ENCODE results near the gene ADGRD1.

Gene ADGRD1

DNA sequence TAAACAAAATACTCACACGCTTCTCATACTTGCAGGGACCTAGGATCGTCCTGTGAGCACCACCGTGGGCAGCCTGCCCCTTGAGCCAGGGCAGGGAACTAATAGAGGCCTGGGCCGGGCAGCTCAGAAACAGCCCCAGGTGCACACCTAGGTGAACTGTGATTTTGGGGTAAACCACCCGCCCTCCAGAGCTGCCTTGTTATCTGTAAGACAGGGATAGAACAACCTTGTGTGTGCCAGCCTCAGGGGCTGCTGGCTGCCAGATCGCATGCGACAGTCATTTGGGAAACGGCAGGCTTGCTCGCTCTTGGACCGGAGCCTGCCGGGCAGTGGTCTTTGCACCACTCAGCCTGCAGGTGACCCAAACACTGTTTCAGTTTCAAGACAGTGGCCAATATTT, 86.8 kb downstream of the ADGRD1 start:
- no peak for DNase-seq

DNA sequence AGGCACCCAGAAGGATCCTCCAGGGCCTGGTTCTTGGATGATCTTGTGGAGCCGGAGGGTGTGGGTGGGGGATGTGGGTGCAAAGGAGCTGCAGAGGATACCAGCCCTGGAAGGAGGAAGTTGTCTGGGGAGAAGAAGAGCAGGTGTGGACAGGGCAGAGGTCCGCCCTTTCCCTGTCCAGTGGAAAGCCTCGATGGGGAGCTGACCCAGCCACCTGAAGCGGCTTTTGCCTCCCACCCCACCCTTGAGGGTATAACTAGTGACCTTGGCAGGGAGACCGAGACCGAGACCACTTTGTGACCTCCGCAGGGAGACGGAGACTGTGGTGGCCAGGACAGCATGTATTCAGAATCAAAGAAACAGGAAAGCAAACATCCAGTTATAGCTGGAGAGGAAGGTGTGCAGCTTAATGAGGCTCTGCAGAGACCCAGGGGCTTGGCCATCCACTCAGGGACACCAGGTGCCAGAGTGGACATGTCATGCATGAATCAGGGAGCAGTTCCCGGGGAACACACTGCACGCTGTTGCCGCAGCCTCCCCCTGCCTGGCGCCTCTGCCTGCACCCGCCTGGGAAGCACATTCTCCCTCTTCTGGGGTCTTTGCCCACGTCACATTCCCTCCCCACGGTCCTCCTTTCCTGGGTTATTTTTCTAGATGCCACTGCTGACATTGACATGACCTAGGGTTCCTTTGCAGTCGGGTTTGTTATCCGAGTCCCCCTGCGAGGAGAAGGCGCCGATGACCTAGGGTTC, 87.7 kb downstream of the ADGRD1 start:
- no peak for DNase-seq

DNA sequence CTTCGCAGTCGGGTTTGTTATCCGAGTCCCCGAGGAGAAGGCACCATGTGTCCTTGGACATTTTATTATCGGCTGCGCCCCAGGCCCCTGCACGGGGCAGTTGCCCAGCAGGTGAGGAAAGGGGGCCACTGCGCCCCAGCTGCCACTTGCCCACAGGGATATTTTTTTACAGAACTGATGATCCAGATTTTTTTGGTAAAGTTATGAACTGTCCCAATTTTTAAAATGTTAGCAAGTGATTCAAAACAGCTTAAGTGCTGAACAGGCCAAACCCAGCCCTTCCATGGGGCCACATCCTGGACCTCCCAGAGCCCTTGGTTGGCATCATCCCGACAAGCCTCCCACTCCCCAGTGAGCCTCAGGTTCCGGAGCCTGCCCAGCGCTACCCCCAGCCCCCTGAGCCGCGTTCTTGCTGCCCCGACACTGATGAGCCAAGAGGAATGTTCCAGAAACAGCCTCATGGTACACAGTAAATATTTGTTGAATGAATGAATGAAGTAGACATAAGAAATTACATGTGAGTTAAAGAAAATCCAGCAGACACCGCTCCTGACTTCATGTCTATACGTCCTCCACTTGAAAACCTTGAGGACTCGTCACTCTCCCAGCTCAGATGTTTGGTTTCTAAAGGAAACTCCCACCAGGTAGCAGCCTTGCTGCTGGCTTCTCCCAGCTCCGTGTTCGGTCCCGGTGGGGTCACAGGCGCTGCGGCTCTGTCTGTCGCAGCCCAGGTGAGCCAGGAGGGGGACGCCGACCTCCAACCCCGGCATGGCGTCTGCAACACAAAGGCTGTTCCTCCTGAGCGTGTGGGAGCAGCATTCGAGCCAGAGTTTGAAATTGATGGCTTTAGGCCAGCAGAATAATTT, 88.5 kb downstream of the ADGRD1 start:
- DNase-seq = no peak

DNA sequence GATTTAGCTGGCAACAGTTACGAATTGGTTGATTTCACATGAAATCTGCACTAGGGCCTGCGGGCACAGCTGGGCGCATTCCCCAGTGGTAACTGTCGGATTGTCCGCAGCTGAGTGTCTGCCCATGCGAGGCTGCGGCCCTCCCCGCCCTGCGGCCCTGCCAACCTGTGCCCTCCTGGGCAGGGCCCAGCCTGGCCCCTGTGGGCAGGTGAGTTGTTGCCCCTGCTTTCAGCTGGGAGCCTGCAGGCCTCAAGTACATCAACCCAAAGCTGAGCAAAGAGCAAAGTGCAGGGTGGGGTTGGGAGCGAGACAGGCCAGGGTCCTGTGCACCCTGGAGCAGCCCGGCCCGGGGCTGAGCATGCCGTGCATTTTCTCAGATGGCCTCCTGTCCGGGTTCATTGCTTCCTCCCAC, 89.1 kb downstream of the ADGRD1 start:
- DNase-seq = no peak

DNA sequence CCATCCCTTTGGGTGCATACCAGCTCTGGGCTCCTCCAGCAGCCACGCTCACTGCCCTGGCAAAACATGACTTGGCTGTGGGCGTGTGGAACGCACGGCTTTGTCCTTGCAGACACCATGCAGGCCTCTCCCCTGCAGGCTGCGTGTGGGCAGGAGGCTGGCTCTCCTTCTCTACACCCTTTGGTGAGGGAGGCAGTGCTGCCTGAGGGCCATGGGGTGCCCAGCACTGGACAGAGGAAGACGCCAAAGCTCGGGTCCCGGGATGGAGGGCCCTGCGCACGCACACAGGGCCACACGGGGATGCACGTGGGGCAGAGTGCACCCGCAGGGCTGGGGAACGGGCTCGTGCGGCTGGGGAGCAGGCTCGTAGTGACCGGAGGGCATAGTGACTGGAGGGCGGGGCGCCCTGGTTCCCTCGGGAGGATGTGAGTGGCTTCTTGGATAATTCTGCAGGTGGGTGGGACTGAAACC, 89.7 kb downstream of the ADGRD1 start:
- no peak for DNase-seq

DNA sequence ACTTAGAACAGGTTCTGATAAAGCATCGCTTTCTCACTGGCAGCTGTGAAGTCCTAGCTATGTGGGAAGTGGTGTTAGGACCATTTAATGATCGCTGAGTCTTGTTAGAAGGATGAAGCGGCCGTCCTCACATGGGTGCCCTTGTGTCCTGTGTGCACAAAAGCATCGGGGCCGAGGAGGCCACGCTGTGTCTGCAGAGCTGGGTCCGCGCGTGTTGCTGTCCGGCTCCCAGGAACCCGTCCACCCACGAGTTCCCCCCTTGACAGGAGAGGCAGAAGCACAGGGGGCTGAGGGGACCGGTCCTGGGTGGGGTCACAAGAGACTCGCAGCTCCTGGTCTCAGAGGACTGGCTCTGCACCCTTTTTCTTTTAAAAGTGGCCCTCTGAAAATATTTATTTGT, 90.4 kb downstream of the ADGRD1 start:
- DNase-seq = no peak

DNA sequence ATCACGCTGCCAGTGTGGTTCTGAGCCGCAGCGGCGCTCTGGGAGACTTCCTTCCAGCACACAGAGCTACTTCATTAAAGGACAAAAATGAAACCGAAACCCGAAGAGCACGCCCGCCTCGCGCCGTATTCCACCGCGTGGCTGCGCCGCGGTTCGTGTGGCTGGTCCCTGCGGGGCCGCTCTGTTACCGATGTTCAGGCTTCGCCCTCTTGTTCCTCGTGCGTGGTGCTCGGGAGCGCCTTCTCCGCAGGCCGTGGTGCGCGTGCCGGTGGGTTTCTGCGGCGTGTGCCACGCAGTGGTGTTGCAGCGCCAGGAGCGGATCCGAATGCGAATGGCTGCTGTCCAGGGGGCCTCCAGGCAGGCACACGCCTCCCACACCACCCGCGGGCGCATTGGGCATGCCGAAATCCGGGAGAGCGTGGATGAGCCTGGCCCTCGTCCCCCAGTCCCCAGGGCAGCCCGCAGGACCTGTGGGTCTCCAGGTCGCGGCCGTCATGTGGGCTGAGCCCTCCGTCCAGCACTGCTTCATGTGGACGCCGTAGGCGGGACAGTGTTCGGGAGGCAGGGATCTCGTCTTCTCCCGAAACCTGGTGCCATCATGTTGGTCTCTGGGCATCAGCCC, 91.2 kb downstream of the ADGRD1 start:
- no peak for DNase-seq

DNA sequence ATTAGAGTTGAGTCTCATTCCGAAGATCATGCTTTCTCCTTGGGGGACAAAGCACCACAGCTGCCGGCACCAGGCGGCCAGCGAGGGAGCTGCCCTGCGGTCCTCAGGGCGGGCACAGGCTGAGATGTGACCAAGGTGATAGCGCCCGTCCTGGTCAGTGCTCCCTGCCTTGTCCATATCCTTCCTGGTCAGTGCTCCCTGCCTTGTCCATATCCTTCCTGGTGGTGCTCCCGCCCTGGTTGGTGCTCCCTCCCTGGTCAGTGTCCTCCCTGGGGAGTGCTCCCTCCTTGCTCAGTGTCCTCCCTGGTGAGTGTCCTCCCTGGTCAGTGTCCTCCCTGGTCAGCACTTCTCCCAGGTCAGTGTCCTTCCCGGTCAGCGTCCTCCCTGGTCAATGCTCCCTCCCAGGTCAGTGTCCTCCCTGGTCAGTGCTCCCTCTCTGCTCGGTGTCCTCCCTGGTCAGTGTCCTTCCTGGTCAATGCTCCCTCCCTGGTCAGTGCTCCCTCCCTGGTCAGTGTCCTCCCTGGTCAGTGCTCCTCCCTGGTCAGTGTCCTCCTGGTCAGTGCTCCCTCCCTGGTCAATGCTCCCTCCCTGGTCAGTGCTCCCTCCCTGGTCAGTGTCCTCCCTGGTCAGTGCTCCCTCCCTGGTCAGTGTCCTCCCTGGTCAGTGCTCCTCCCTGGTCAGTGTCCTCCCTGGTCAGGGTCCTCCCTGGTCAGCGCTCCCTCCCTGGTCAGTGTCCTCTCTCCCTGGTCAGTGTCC, 92.2 kb downstream of the ADGRD1 start:
- no peak for DNase-seq

DNA sequence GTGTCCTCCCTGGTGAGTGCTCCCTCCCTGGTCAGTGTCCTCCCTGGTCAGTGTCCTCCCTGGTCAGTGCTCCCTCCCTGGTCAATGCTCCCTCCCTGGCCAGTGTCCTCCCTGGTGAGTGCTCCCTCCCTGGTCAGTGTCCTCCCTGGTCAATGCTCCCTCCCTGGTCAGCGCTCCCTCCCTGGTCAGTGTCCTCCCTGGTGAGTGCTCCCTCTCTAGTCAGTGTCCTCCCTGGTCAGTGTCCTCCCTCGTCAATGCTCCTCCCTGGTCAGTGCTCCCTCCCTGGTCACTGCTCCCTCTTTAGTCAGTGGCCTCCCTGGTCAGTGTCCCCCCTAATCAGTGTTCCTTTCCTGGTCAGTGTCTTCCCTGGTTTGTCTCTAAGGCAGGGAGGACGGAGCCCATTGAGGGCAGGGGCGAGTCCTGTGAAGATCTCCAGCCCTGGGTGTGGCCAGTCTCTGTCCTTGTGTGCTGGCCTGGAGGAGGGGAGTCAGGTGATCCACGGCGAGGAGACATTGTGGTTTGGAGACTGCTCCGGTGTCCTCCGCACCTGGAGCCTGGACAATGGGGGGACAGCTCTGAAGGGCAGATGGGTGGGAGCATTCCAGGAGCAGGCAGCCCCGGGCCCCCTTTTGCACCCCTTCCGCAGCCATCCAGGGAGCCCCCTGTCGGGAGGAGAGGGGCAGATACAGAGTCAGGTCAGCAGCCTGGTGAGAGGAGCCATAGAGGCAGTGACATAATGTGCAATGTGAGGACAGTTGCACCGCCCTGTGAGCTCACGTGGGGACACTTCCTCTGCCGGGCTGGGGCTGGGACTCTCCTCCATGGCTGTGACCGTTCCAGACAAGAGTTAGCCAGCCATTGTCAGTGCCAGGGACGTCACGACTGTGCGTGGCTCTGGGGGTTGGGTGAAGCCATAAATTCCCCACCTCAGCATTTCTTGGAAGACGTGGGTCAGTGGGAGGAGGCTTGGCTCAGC, 93.4 kb downstream of the ADGRD1 start:
- no peak for DNase-seq

DNA sequence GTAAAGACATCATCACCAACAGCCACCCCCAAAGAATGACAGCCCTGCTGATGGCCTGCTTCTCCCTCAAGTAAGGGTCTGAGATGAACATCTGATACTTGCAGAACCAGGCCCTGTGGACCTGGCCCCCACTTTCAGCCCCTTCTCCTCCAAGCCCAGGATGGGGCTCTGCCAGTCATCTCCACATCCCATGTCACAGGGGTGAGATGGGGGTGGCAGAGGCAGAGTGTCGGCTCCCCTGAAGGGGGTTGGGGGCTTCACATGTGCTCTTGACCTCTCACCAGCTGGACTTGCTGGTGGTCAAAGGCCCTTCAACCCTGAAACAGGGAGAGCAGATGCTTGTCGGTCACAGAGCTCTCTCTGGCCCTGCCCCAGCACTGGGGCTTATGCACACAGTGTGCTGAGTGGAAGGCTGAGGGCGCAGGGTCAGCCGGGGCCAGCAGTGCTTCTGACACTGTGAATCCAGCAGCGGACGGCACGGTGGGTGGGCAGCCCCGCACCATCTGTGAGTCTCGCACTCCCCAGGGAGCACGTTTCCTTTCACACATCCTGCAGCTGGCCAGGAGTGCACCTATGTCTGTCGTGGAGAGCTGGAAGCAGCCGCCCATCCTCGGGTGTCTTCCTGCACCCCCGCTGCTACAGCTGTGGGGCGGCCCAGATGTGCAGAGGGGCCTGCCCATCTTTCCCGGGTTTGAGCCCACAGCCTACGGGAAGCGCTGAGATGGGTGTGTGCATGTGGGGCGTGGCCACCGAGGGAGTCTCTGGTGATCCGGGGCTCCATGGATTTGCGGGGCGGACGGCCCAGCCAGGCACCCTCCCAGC, 94.3 kb downstream of the ADGRD1 start:
- DNase-seq = peak in 1 of 56 donors; percentile 30

DNA sequence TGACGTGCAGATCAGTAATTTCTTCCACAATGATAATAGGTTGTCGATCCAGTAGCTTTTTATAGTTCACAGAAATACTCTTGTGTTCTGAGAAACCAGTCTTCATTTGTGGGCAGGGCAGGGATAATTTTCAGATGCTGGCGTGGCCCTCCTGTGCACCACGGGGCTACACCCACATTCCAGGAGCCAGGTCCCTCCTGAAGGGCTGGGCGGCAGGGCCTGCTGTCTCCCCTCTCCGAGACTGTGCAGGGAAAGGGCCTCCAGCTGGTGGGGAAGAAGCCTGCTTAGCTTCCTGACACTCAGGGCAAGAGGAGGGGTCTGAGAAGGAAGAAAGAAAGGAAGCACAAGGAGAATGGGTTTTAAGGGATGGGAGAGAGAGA, 94.9 kb downstream of the ADGRD1 start:
- no peak for DNase-seq

DNA sequence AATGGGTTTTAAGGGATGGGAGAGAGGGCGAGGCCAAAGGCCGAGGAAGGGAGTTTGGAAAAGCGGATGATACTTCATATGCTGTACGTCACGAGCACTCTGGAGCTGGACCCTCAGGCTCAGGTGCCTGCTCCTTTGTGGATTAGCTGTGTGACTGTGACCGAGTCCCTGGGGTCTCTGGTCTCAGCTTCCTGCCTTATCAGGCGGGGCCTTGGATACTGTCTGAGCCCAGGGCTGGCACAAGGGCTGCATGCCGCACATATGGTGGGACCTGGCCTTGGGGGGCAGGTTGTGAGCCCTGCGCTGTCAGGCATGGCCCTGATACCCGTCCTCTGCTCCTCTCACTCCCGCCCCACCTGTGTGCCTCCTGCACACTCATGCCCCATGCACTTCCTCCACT, 95.3 kb downstream of the ADGRD1 start:
- DNase-seq = no peak

DNA sequence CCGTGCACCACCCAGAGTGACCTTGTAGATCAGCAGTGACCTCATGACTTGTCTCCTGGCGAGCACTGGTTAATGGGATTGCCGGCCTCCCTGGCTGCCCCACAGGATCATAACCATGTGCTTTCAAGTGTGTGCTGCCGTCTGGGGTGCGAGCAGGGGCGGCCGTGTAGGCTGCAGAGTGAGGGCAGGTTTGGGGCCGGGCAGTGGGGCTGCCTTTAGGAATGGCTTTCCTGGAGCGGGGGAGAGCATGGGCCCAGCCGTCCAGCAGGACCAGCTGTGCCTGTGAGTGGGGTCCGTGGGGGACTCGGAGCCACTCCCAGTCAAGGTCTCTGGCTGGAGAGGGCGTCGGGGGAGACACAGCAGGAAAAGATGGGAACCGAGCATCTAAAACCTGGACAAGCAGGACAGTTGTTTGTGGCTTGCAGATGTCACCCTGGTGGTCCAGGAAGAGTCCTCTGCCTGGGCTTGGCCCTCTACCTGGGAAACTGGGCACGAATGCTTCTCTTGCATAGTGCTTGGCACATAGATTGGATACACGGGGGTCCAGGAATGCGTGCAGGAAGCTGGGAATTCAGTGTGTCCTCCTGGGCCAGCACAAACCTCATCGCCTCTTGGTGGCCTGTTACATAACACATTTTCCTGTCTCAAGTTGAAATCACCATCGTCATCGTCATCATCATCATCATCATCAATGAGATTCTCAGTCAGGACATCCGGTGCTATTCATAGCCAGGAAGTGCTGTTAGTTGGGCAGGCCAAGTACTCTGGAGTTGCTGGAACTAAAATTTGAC, 96.0 kb downstream of the ADGRD1 start:
- no peak for DNase-seq

DNA sequence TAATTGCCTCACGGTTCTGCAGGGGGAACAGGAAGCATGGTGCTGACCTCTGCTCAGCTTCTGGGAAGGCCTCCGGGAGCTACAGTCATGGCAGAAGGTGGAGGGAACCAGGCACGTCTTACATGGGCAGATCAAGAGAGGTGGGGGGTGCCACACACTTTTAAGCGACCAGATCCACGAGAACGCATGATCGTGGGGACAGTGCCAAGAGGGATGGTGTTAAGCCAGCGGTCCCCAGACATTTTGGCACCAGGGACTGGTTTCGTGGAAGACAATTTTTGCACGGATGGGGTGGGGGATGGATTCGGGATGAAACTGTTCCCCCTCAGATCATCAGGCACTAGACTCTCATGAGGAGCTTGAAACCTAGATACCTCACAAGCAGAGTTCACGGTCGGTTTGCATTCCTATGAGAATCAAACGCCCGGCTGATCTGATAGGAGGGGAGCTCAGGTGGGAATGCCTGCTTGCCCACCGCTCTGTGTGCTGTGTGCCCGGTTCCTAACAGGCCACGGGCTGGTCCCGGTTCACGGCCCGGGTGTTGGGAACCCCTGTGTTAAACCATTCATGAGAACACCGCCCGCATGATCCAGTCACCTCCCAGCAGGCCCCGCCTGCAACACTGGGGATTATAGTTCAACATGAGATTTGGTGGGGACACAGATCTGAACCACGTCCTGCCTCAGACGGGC, 96.9 kb downstream of the ADGRD1 start:
- no peak for DNase-seq

DNA sequence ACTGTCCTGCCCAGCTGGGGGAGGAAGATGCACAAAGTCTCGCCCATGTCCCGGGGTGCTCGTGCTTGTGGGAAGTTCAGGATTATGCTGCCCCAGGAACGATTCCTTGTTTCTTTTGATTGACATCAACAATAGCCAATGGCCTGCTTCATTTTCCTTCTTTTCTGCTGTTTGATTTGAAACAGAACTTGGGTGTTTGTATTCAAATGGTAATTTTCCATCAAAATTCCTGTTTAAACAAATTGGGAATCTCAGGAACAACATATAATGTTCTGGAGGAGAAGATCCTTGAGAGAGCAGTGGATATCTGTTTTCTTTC, 97.4 kb downstream of the ADGRD1 start:
- no peak for DNase-seq

DNA sequence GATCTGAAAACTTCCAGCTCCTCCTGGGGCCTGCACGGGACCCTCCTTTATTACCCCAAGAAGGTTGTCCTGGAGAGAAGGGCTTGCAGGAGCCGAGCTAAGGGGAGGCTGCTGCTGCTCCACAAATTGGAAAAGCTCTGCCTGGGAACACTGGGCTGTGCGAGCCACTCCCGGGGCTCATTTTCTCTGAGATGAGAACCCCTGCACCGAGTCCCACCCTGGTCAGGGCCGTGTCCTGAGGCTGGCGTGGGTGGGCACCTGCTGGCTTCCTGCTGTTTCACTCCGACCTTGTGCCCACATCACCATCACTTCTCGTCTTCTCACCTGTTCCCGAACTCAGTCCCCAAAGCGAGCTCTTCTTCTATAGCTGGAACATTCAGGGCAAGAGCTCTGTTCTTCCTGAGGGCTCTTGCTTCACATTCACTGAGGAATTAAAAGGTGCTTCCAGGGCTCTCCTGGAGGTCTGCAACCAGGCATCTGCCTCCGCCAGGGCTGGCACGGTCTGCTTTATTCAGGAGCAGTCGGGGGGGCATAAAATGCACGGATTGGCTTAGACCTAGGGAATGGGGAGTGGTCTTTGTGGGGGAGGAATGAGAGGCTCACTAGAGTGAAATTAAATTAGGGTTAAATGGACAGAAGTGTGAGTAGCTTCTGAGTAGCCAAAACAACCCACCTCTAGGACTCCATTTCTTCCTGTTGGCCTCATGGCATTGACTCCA, 98.5 kb downstream of the ADGRD1 start:
- no peak for DNase-seq

DNA sequence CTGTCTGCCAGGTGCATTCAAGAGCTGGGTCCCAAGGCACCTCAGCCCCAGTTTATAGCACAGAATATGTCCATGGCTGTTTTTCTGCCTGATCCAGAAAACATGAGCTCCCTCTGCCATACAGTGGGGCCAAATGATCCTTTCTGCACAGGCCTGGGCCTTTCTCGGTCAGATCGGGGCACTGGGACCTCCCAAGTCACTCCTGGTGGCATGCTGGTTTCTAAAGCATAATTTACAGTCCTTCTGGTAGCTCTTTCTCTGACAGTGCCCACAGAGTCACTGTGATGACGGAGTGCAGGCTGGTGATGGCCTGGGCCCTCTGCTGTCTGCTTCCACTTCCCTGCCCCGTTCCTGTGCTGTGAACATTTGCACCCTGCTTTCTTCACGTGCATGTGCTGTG, 99.2 kb downstream of the ADGRD1 start:
- no peak for DNase-seq

Data from amygdala (tissue), 56 donors.